Muscle of leg (tissue), 11 donors: Measurements from ENCODE around the gene ZNF277. TPM values are rescaled to one million over a fixed set of nuclear protein-coding genes. Genes with fewer than 3 reads are reported as not detected.

Source experiments
- DNase-seq: peaks from one replicate; pipeline ENCODE4 v3.0.0; 2013
- H3K27ac ChIP-seq: one replicate; pipeline ENCODE4 v1.5.1; 2013; ENCODE audit warnings: mild to moderate bottlenecking, low read length, control low read depth
- H3K27me3 ChIP-seq: one replicate; pipeline ENCODE4 v1.6.1; 2013; ENCODE audit warnings: low read length; ENCODE audit not compliant: control insufficient read depth, insufficient read depth
- H3K36me3 ChIP-seq: one replicate; pipeline ENCODE4 v1.6.1; 2013; ENCODE audit warnings: low read length; ENCODE audit not compliant: control insufficient read depth, insufficient read depth
- H3K4me1 ChIP-seq: one replicate; pipeline ENCODE4 v1.6.1; 2013; ENCODE audit warnings: low read length; ENCODE audit not compliant: control insufficient read depth, insufficient read depth
- H3K4me3 ChIP-seq: one replicate; pipeline ENCODE4 v1.5.1; 2013; ENCODE audit warnings: low read length, control low read depth
- H3K9me3 ChIP-seq: replicated peaks from 2 replicates; pipeline ENCODE4 v1.6.1; 2013; ENCODE audit warnings: low read depth, low read length; ENCODE audit not compliant: control insufficient read depth
- WGBS: methylation state at CpG from one replicate; pipeline ENCODE4 v1.1.5; 2013; ENCODE audit warnings: missing lambda C conversion rate; ENCODE audit not compliant: insufficient coverage; 5-methylcytosine and 5-hydroxymethylcytosine counted together
- polyA plus RNA-seq, 8 donors: library from polyadenylated mRNA; unstranded; fragments of 120-200 nt; gene quantifications; one replicate each; pipeline versions ENCODE4 v1.2.1 to v1.2.3, GENCODE V29; 2013; ENCODE audit warnings: inconsistent platforms in 1 of 8, low replicate concordance in 1 of 8; ENCODE audit not compliant: insufficient read length in 8 of 8, insufficient read depth in 1 of 8
- total RNA-seq: library from RNA; stranded (reverse); fragments of 120-200 nt; gene quantifications from one replicate; pipeline ENCODE4 v1.2.4, GENCODE V29; 2013

ZNF277 gene
- total and polyA plus RNA-seq, 9 donors: 17.7 to 29.8 (median 23.5) TPM

- no peaks in the 10 kb centered on the region for H3K9me3 ChIP-seq
- H3K36me3 ChIP-seq: no peaks in the 10 kb centered on the region
- 0% methylated on average over 8 of the region's 14 CpGs for WGBS
- H3K27ac ChIP-seq: peak overlapping the region; percentile 87
- peaks cover 7% of the 10 kb centered on the region for H3K4me1 ChIP-seq
- peaks cover 5% of the 10 kb centered on the region for H3K27me3 ChIP-seq
- peak overlapping the region; percentile 97 for H3K4me3 ChIP-seq
- DNase-seq: no peak
Measured at GRCh38 chr7:112206991-112207592, 597 bp downstream of the ZNF277 start.

GRCh38 chr7:112207765-112208164 lies 1.3 kb downstream of the ZNF277 start:
- peaks cover 7% of the 10 kb centered on the region for H3K4me1 ChIP-seq

GRCh38 chr7:112211348-112211907 lies 4.9 kb downstream of the ZNF277 start:
- Histone ChIP-seq H3K4me1 (no peaks in the 10 kb centered on the region), H3K27ac (no peak overlapping the region), H3K27me3 (no peaks in the 10 kb centered on the region), H3K4me3 (no peak overlapping the region), H3K9me3 (no peaks in the 10 kb centered on the region), H3K36me3 (no peaks in the 10 kb centered on the region)
- DNase-seq: no peak
- WGBS: no CpG with 5 or more reads among the region's 1 CpG

More at GRCh38 chr7:112207765-112208164, 1.3 kb downstream of the ZNF277 start:
- H3K27ac ChIP-seq: no peak overlapping the region
- WGBS: no CpG with 5 or more reads among the region's 6 CpGs
- no peak for DNase-seq
- no peaks in the 10 kb centered on the region for H3K9me3 ChIP-seq
- no peaks in the 10 kb centered on the region for H3K36me3 ChIP-seq
- no peak overlapping the region for H3K4me3 ChIP-seq
- H3K27me3 ChIP-seq: peaks cover 5% of the 10 kb centered on the region

GRCh38 chr7:112212571-112212970 lies 6.1 kb downstream of the ZNF277 start:
- no peak overlapping the region for H3K4me3 ChIP-seq
- no peaks in the 10 kb centered on the region for H3K9me3 ChIP-seq
- no peaks in the 10 kb centered on the region for H3K4me1 ChIP-seq
- no peak overlapping the region for H3K27ac ChIP-seq
- no CpG with 5 or more reads among the region's 2 CpGs for WGBS
- H3K27me3 ChIP-seq: no peaks in the 10 kb centered on the region
- no peak for DNase-seq
- H3K36me3 ChIP-seq: no peaks in the 10 kb centered on the region

GRCh38 chr7:112213735-112214134 lies 7.2 kb downstream of the ZNF277 start:
- Histone ChIP-seq H3K9me3 (no peaks in the 10 kb centered on the region), H3K27me3 (no peaks in the 10 kb centered on the region), H3K4me1 (no peaks in the 10 kb centered on the region), H3K4me3 (no peak overlapping the region), H3K27ac (no peak overlapping the region), H3K36me3 (no peaks in the 10 kb centered on the region)
- no peak for DNase-seq
- no CpG with 5 or more reads among the region's 1 CpG for WGBS

GRCh38 chr7:112214268-112214667 lies 7.8 kb downstream of the ZNF277 start:
- Histone ChIP-seq H3K4me1 (no peaks in the 10 kb centered on the region), H3K9me3 (no peaks in the 10 kb centered on the region), H3K4me3 (no peak overlapping the region), H3K27me3 (no peaks in the 10 kb centered on the region), H3K27ac (no peak overlapping the region), H3K36me3 (no peaks in the 10 kb centered on the region)
- DNase-seq: no peak

GRCh38 chr7:112214883-112215282 lies 8.4 kb downstream of the ZNF277 start:
- 75% methylated on average over 1 of the region's 2 CpGs for WGBS
- Histone ChIP-seq H3K27me3 (no peaks in the 10 kb centered on the region), H3K9me3 (no peaks in the 10 kb centered on the region), H3K27ac (no peak overlapping the region), H3K4me3 (no peak overlapping the region), H3K4me1 (no peaks in the 10 kb centered on the region), H3K36me3 (no peaks in the 10 kb centered on the region)
- DNase-seq: no peak

- no peaks in the 10 kb centered on the region for H3K27me3 ChIP-seq
- H3K4me3 ChIP-seq: no peak overlapping the region
- WGBS: no CpG with 5 or more reads among the region's 4 CpGs
- DNase-seq: no peak
- H3K4me1 ChIP-seq: no peaks in the 10 kb centered on the region
- no peak overlapping the region for H3K27ac ChIP-seq
- H3K9me3 ChIP-seq: no peaks in the 10 kb centered on the region
- no peaks in the 10 kb centered on the region for H3K36me3 ChIP-seq
Measured at GRCh38 chr7:112215787-112216186, 9.3 kb downstream of the ZNF277 start.

GRCh38 chr7:112220877-112221434 lies 14.5 kb downstream of the ZNF277 start:
- Histone ChIP-seq H3K27me3 (no peaks in the 10 kb centered on the region), H3K36me3 (no peaks in the 10 kb centered on the region), H3K9me3 (no peaks in the 10 kb centered on the region), H3K4me1 (peaks cover 2% of the 10 kb centered on the region), H3K27ac (no peak overlapping the region), H3K4me3 (no peak overlapping the region)
- DNase-seq: no peak
- 92% methylated on average over 19 of the region's 20 CpGs for WGBS

GRCh38 chr7:112223310-112223709 lies 16.8 kb downstream of the ZNF277 start:
- Histone ChIP-seq H3K36me3 (no peaks in the 10 kb centered on the region), H3K27me3 (no peaks in the 10 kb centered on the region), H3K27ac (no peak overlapping the region), H3K4me3 (no peak overlapping the region), H3K9me3 (no peaks in the 10 kb centered on the region), H3K4me1 (peaks cover 2% of the 10 kb centered on the region)
- DNase-seq: no peak
- 49% methylated on average over 2 of the region's 3 CpGs for WGBS
